NCI-H1105 (cell line): ENCODE data around the gene STXBP2.

Experiments used
- DNase-seq: peaks from one replicate; lab custom pipeline; 2025; lab: John Stamatoyannopoulos, UW

STXBP2 gene

DNA sequence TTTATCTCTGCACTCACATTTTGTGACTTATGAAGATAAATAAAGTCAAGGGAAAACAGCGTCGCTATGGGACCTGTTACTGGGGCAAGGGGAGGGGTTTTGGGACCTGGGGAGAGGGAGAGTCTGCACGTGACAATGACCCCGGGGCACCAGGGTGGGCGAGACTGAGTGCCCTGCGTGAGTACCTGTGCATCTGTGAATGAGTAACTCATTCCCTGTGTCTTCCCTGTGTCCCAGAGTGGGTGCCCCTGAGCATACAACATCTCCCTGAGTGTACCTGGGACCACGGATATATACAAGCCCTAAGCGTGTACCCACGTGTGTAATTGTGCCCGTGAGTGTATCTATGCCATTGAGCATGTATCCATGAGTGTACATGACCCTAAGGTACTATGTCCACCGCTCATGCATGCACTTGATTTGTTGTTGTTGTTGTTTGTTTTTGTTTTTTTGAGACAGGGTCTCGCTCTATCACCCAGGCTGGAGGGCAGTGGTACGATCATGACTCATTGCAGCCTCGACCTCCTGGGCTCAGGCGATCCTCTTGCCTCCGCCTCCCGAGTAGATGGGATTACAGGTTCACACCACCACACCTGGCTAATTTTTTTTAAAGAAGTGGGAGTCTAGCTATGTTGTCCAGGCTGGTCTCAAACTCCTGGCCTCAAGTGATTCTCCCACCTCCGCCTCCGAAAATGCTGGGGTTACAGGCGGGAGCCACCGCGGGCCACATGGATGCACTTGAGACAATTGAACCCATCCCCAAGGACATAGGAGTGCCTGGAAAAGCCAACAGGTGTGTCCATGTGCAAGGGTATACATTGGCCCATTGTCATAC lies 43.1 kb downstream of the STXBP2 start:
- DNase-seq = no peak

DNA sequence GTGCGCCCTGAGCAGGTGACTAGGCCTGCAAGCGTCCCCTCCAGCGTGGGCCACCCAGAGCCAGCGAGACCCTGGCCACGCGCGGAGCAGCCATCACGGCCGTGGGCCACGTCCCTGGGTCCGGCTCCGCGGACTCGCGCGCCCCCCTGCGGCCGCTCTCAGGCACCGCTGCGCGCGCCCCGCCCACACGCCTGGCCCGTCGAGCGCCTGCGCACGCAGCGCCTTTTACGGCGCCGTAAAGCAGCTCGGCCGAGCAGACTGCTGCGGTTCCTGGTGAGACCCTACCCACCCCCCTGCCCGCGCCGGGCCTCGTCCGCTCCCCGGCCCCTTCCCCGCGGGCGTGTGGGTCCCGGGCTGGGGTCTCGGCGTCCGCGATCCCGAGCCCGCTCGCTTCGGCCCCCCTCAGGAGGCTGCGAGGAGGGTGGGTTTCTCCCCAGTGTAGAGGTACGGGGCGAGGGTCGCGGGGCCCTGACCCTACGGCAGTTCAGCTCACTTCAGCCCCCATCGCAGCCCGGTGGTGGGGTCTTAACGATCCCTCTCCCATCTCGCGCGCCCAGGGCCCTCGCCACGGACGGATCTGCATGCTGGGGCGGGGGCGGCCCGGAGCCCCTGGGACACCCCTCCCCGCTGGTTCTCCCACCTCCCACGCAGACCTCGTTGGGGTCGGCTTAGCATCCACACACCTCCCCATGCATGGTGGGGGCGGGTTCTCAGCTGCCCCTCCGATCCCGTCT lies 43.9 kb downstream of the STXBP2 start, which contains the start of gene TRAPPC5:
Gene TRAPPC5 (plus strand): TSS at position 228 of the 734 bp plus-strand sequence. CDS start 1,421 bp downstream, outside the sequence.
- DNase-seq = peak; percentile 73

DNA sequence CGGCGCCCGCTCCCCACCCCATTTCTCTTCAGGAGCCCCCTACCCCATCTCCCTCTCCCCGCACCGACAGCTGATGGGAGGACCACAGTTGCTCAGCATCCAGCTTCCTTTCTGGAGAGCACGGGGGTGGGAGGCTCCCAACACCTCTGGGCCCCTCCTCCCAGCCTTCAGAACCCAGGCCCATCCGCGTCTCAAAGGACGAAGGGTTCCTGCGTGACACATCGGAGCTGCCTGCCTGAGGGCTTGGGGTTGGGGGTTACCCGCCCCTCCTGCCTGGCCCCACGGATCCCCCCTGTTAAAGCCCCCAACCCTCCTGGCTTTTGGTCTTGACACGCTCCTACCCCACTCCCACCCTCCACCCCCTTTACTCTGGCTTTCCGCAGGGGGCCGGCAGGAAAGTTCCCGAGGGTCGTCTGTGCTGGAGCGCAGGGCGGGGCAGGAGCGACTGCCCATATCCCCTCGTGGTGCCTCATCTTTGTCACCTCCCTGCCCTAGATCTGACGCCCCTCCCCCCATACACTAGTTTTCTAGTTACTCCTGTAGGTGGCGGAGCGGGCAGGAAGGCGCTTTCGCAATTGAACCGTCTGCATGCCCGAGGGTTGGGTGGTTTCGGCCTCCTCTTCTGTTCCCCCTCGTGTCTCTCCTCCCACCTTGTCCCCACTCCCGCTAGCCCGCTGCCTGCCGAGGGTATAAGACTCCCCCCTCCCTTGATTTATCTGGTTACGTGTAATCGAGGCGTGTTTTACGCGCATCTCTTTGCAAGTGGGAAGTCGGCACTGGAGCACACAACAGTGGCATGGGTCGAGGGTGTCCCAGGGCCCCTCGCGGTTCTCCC lies 44.6 kb downstream of the STXBP2 start:
- DNase-seq = no peak

DNA sequence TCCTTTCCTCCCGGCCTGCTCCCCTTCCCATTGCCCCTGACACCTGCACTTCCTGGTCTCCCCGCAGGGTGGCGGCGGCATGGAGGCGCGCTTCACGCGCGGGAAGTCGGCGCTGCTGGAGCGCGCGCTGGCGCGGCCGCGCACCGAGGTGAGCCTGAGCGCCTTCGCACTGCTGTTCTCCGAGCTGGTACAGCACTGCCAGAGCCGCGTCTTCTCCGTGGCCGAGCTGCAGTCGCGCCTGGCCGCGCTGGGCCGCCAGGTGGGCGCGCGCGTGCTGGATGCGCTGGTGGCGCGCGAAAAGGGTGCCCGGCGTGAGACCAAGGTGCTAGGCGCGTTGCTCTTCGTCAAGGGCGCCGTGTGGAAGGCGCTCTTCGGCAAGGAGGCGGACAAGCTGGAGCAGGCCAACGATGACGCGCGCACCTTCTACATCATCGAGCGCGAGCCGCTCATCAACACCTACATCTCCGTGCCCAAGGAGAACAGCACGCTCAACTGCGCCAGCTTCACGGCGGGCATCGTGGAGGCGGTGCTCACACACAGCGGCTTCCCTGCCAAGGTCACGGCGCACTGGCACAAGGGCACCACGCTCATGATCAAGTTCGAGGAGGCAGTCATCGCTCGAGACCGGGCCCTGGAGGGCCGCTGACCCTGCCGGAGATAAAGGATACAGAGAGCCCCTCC lies 45.4 kb downstream of the STXBP2 start:
- DNase-seq = no peak

DNA sequence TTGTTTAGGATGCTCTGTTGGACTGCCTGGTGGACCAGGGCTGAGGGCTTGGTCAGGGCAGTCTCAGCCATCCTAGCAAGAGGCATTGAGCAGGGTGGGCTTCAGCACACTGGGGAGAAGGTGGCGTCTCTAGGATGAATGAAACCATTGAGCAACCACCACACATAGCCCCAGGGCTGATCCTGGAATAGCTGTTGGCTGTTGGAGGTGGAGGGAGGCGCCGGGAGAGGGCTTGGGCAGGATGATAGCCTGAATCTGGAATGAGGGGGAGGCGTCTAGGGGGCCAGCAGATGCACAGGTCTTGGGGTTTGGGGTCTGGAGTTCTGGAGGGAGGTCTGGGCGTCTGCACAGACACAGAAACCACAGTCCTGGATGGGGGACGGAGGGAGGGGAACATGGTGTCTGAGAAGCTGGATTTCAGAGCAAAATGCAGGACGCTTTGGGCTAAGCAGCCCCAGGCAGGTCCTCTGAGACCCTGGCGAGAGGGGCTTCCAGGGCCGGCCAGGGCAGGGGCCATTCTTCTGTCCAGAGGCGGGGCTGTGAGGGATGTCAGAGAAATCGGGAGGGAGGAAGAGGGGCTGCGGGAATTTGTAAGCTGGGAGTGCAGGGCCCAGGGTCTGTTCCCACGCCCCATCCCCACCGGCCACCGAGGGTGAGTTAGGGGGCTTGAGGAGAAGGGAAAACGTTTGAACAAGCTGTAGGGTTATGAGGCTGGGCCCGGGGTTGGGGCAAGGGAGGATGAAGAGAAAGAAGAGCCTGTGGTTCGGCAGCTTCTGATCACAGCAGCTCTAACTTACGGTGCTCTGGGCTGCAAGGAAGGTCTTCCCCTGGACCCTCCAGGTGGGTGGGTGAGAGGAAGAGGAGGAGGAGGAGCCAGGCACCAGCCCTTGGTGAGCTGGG lies 48.9 kb downstream of the STXBP2 start:
- no peak for DNase-seq

DNA sequence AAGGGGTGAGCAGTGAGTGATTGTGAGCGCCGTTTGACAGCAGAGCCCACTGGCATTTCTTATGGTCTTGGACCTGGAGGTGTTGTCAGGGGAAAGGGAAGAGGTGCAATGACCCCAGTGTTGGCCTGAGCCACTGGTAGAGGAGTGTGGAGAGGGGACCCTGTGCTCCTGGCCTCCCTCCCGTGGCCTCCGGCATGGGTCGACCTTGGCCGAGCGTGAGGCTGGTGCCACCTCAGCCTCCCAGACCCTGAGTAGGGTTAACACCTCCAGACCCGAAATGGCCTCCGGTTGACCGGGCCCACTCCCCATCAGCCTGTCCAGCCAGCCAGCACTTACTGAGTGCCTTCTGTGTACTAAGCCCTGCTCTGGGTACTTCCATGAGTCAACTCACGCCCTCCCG lies 50.3 kb downstream of the STXBP2 start:
- no peak for DNase-seq

DNA sequence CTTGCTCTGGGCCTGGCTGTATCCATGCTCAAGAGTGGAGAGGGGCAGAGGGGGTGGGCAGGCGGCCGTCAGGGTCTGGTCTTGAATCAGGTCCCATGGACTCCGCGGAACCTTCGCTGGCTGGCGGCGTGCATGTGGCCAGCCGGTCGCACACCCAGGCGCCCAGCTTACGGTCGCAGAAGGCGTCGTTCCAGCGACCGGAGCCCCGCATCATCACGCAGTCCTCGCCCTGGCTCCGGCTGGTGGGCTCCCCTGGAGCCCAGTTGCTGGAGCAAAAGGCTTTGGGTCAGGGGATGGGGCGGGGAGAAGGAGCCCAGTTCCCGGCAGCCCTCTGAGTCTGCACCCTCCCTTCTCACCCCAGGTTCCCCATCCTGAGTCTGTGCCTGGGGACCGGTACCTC lies 52.3 kb downstream of the STXBP2 start:
- DNase-seq = no peak

DNA sequence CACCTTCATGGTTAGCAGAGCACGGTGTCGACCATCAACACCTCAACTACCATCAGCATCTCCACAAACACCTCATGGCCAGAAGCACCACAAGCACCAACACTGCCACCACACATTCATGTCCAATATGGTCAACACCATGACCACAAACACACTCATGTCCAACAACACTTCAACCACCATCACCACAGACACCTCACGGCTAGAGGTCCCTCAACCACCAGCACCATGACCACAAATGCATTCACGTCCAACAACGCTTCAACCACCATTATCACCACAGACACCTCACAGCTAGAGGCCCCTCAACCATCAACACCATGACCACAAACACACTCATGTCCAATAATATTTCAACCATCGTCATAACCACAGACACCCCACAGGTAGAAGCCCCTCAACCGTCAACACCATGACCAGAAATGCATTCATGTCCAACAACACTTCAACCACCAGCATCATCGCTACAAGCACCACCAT lies 53.9 kb downstream of the STXBP2 start:
- no peak for DNase-seq

DNA sequence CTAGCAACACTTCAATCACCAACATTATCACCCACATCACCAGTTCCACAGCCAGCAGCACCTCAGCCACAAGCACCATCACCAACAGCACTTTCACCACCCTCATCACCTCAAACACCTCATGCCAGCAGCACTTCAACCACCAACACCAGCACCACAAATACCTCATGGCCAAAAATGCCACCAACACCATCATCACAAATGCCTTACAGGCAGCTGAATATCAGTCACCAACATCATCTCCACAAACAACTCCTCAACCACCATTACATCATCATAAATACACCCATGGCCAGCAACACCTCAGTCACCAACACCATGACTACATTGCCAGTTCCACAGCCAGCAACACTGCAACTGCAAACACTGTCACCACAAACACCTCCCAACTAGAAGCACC lies 54.6 kb downstream of the STXBP2 start:
- no peak for DNase-seq

DNA sequence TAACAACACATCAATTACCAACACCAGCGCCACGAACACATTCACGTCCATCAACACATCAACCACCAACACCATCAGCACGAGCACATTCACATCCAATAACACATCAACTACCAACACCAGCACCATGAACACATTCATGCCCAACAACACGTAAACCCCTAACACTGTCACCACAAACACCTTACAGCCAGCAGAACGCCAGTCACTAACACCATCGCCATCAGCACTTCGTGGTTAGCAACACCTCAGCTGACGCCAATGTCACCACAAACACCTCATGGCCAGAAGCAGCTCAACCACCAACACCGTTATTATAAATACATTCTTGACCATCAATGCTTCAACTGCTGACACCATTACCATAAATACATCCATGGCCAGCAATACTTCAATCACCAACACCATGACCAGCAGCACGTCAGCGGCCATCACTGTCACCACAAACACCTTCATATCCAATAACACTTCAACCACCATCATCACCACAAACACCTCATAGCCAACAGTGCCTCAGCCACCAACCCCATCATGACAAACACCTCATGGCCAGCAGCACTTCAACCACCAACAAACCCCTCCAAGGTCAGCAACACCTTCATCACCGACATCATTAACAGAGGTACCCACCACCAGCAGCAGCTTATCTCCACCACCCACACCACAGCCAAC lies 55.6 kb downstream of the STXBP2 start:
- no peak for DNase-seq

DNA sequence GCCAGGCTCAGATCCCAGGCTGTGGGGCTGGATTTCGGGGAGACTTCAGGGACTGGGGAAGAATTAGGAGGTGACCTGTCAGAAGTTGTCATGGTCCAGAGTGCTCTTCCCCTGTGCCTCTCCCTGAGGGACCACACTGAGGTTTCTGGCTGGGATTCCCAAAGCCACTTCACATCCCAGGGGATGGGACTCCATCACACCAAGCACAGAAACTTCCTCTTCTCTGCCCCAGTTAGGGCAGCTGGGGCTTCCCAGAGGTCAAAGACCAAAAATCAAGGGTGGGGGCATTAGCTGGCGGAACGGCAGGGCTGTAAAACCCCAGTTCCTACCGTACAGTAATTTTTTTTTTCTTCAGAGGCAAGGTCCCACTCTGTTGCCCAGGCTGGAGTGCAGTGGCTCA lies 57.6 kb downstream of the STXBP2 start:
- DNase-seq = no peak
